Measurements from ENCODE around the gene CES3. TPM values are rescaled to one million over a fixed set of nuclear protein-coding genes. Genes with fewer than 3 reads are reported as not detected.

Gene CES3
- total RNA-seq, 4 donors from 2014 or later, result 10.3 to 30.3 (median 12.9) TPM

DNA sequence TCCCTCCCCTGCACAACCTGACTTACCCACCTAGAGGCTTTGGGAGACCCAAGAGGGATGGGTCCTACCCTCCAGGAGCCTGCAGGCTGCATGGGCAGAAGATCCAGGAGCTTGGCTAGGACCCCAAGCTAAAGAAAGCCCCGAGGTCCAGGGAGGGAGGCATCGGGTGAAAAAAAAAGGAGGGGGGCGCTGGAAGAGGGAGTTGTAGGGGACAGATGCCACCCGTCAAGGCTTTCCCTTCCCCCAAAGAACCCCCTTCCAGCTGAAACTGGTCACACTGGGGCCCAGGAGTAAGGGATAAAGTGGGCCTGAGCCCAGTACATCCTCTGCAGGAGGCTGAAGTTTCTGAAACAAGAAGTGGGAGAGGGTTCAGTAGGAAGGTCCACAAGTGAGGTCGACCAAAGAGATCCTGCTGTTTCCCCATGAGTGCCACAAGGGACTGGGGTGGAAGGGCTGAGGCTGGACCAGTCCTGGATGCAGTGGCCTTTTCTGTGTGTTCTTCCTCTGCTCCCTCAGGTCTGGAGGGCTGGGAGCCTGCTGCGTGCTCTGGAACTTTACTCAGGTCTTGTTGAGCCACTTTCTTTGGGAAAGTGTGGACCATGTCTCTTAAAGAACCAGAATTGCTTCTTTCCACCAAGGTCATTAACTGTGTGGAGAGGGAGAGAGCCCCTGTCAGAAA, 53.7 kb downstream of the CES3 start:
- H3K4me1 ChIP-seq, result peaks cover 5 to 7% of the 10 kb centered on the region in 2 donors
- no peaks in the 10 kb centered on the region for H3K27me3 ChIP-seq
- TF ChIP-seq, protein P1, sequence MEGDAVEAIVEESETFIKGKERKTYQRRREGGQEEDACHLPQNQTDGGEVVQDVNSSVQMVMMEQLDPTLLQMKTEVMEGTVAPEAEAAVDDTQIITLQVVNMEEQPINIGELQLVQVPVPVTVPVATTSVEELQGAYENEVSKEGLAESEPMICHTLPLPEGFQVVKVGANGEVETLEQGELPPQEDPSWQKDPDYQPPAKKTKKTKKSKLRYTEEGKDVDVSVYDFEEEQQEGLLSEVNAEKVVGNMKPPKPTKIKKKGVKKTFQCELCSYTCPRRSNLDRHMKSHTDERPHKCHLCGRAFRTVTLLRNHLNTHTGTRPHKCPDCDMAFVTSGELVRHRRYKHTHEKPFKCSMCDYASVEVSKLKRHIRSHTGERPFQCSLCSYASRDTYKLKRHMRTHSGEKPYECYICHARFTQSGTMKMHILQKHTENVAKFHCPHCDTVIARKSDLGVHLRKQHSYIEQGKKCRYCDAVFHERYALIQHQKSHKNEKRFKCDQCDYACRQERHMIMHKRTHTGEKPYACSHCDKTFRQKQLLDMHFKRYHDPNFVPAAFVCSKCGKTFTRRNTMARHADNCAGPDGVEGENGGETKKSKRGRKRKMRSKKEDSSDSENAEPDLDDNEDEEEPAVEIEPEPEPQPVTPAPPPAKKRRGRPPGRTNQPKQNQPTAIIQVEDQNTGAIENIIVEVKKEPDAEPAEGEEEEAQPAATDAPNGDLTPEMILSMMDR (IDR thresholded peaks at IDR 0.05 in 4 of 5, conservative IDR thresholded peaks at IDR 0.05 in 1 of 5), result no peak
- no peak for TF ChIP-seq POLR2A (IDR thresholded peaks at IDR 0.05)
- peak overlapping the region; percentile 55 to 77 (median 58) for H3K4me3 ChIP-seq
- intact Hi-C loops (cut with DNase I; ENCODE audit: low total_unique reads), result loop anchor here (2.0 to 5.0 kb wide), 2 partner anchors 38 to 88 kb away; no protein-coding TSS in a partner anchor
- DNase-seq, result no peak
- ATAC-seq, result peak in 1 of 2 donors; percentile 4
- peak overlapping the region in 3 of 4 donors; percentile 43 to 68 (median 68) for H3K27ac ChIP-seq
- no peaks in the 10 kb centered on the region for H3K36me3 ChIP-seq
- H3K9me3 ChIP-seq, result no peaks in the 10 kb centered on the region
- in situ Hi-C loops (cut with MboI; ENCODE audit: low sequenced_read_pairs in 4 of 4), result loop anchor here in 1 of 4 donors (10.0 kb wide), 1 partner anchor 140 kb away; the partner anchor contains the start of genes B3GNT9, FBXL8 and TRADD

GRCh38 chr16:67015313-67015731, 54.3 kb downstream of the CES3 start:
- no peaks in the 10 kb centered on the region for H3K27me3 ChIP-seq
- DNase-seq (peak in 1 of 2 donors; percentile 8), ATAC-seq (no peak)
- in situ Hi-C loops (cut with MboI; ENCODE audit: low sequenced_read_pairs in 4 of 4), result loop anchor here in 1 of 4 donors (10.0 kb wide), 1 partner anchor 139 kb away; the partner anchor contains the start of genes B3GNT9, FBXL8 and TRADD
- H3K9me3 ChIP-seq, result no peaks in the 10 kb centered on the region
- H3K4me1 ChIP-seq, result peaks cover 5 to 7% of the 10 kb centered on the region in 2 donors
- H3K27ac ChIP-seq, result no peak overlapping the region
- intact Hi-C loops (cut with DNase I; ENCODE audit: low total_unique reads), result loop anchor here (2.0 to 5.0 kb wide), 2 partner anchors 39 to 87 kb away; no protein-coding TSS in a partner anchor
- TF ChIP-seq, protein P1 (IDR thresholded peaks at IDR 0.05 in 4 of 5, conservative IDR thresholded peaks at IDR 0.05 in 1 of 5), result no peak
- no peak for TF ChIP-seq POLR2A (IDR thresholded peaks at IDR 0.05)
- H3K4me3 ChIP-seq, result no peak overlapping the region
- H3K36me3 ChIP-seq, result no peaks in the 10 kb centered on the region

DNA sequence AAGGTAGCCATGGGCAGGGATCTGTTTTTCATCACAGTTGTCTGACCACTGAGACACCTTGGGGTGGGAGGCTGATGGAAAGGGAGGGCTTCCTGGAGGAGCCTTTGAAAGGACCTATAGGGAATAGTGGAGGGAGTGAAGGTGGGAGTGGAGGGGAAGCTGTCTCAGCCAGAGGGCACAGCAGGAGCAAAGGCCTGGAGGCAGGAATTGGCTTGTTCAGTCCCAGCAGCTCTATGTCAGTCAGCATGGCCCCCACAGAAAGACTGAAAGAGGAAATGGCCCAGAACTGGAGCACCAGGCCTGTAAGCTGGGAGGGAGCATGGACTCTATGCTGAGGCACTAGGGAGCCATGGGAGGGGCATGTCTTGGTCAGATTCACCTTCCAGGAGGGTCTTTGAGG, 55.1 kb downstream of the CES3 start:
- peak in 1 of 2 donors; percentile 5 for DNase-seq
- intact Hi-C loops (cut with DNase I; ENCODE audit: low total_unique reads) (loop anchor here (5.0 kb wide), 1 partner anchor 86 kb away; no protein-coding TSS in a partner anchor), in situ Hi-C loops (cut with MboI; ENCODE audit: low sequenced_read_pairs in 4 of 4) (loop anchor here in 1 of 4 donors (10.0 kb wide), 1 partner anchor 139 kb away; the partner anchor contains the start of genes B3GNT9, FBXL8 and TRADD)

GRCh38 chr16:67016681-67017420, 55.8 kb downstream of the CES3 start:
- peak in 1 of 2 donors; percentile 11 for DNase-seq
- H3K4me3 ChIP-seq, result no peak overlapping the region
- H3K9me3 ChIP-seq, result no peaks in the 10 kb centered on the region
- H3K36me3 ChIP-seq, result no peaks in the 10 kb centered on the region
- in situ Hi-C loops (cut with MboI; ENCODE audit: low sequenced_read_pairs in 4 of 4), result loop anchor here in 1 of 4 donors (10.0 kb wide), 1 partner anchor 138 kb away; the partner anchor contains the start of genes B3GNT9, FBXL8 and TRADD
- no peak for ATAC-seq
- intact Hi-C loops (cut with DNase I; ENCODE audit: low total_unique reads), result loop anchor here (5.0 kb wide), 1 partner anchor 85 kb away; no protein-coding TSS in a partner anchor
- no peaks in the 10 kb centered on the region for H3K27me3 ChIP-seq
- H3K4me1 ChIP-seq, result peaks cover 5 to 7% of the 10 kb centered on the region in 2 donors
- no peak for TF ChIP-seq POLR2A (IDR thresholded peaks at IDR 0.05)
- TF ChIP-seq, protein P1 (IDR thresholded peaks at IDR 0.05 in 4 of 5, conservative IDR thresholded peaks at IDR 0.05 in 1 of 5), result no peak
- no peak overlapping the region for H3K27ac ChIP-seq

More for the DNA sequence above, 55.1 kb downstream of the CES3 start:
- Histone ChIP-seq H3K4me3 (no peak overlapping the region), H3K4me1 (peaks cover 5 to 7% of the 10 kb centered on the region in 2 donors), H3K9me3 (no peaks in the 10 kb centered on the region), H3K36me3 (no peaks in the 10 kb centered on the region), H3K27me3 (no peaks in the 10 kb centered on the region), H3K27ac (no peak overlapping the region)
- TF ChIP-seq, protein P1 (IDR thresholded peaks at IDR 0.05 in 4 of 5, conservative IDR thresholded peaks at IDR 0.05 in 1 of 5), result no peak
- no peak for TF ChIP-seq POLR2A (IDR thresholded peaks at IDR 0.05)
- ATAC-seq, result no peak

Measured in gastrocnemius medialis (tissue), 4 donors.